ELF-1 (cell line): ENCODE results near the gene SRRM3.
"Not testable (repeated sequence)": the region's sequence is repeated elsewhere in the genome, so short reads cannot be mapped to it uniquely, and the experiment has no call there.

Experiments
- DNase-seq: peaks from one replicate; pipeline ENCODE4 v3.0.0-alpha.2; 2016; ENCODE audit warnings: low read depth, low spot score

Gene SRRM3

GRCh38 chr7:76265299-76265698 is 63.6 kb downstream of the SRRM3 start:
- DNase-seq, result no peak

- DNase-seq, result peak; percentile 48
These were observed 65.6 kb downstream of the SRRM3 start for GRCh38 chr7:76267107-76267893.

- DNase-seq, result no peak
These were observed 66.1 kb downstream of the SRRM3 start for GRCh38 chr7:76267894-76268183.

GRCh38 chr7:76268376-76268775 is 66.7 kb downstream of the SRRM3 start:
- no peak for DNase-seq

GRCh38 chr7:76269895-76270294 is 68.2 kb downstream of the SRRM3 start:
- no peak for DNase-seq

- not testable (repeated sequence) for DNase-seq
These were observed 69.7 kb downstream of the SRRM3 start for GRCh38 chr7:76271384-76271783.

GRCh38 chr7:76272142-76272541 is 70.4 kb downstream of the SRRM3 start:
- no peak for DNase-seq

- DNase-seq, result no peak
These were observed 71.3 kb downstream of the SRRM3 start for GRCh38 chr7:76272851-76273497.

GRCh38 chr7:76273503-76273902 is 71.8 kb downstream of the SRRM3 start:
- no peak for DNase-seq

GRCh38 chr7:76278540-76278939 is 76.8 kb downstream of the SRRM3 start:
- DNase-seq, result no peak

- no peak for DNase-seq
These were observed 78.7 kb downstream of the SRRM3 start for GRCh38 chr7:76280408-76280807.

GRCh38 chr7:76281006-76281705 is 79.5 kb downstream of the SRRM3 start:
- DNase-seq, result no peak

- DNase-seq, result no peak
These were observed 80.1 kb downstream of the SRRM3 start for GRCh38 chr7:76281706-76282343.

- no peak for DNase-seq
These were observed 80.9 kb downstream of the SRRM3 start for GRCh38 chr7:76282344-76283253.

- no peak for DNase-seq
These were observed 81.8 kb downstream of the SRRM3 start for GRCh38 chr7:76283254-76284159.

GRCh38 chr7:76285604-76286374 is 84.1 kb downstream of the SRRM3 start:
- no peak for DNase-seq

GRCh38 chr7:76286842-76287403 is 85.2 kb downstream of the SRRM3 start:
- no peak for DNase-seq

- DNase-seq, result not testable (repeated sequence)
These were observed 89.2 kb downstream of the SRRM3 start for GRCh38 chr7:76290847-76291350.
